ENCODE data around the gene GAS6.

Gene GAS6

DNA sequence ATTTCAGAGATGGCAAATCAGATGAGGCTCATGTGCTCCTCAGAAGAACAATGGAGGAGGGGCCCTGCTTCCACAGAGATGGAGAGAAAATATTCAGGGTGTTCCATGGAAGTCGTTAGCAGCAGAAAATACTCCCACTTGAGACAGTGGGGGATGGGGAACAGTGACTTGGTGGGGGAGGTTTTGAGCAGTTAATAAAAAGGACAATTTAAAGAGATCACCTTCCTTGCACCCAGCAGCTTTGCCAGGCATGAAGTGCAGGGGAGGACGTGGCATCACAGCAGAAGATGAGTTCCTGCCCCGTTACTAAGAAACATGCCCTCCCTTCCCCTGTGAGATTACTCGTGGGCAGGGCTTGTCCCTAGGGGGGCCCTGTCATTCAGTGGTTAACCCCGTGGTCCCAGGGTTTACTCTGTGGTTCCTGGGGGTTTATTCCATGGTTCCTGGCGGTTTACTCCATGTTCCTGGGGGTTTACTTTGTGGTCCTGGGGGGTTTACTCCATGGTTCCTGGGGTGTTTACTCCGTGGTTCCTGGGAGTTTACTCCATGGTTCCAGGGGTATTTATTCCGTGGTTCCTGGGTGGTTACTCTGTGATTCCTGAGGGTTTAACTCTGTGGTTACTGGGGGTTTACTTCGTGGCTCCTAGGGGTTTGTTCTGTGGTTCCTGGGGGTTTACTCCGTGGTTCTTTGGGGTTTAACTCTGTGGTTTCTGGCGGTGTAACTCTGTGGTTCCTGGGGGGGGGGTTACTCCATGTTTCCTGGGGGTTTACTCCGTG is 55.6 kb downstream of the GAS6 start:
- no peak overlapping the region for H3K4me3 ChIP-seq (ENCODE audit: low read depth, low read length)
- H3K36me3 ChIP-seq (ENCODE audit: control insufficient read depth, insufficient read depth, low read length) = no peaks in the 10 kb centered on the region
- H3K27me3 ChIP-seq (ENCODE audit: control insufficient read depth, insufficient read depth, low read length) = no peaks in the 10 kb centered on the region
- no peaks in the 10 kb centered on the region for H3K4me1 ChIP-seq (ENCODE audit: control insufficient read depth, insufficient read depth, low read length)
- H3K9me3 ChIP-seq (ENCODE audit: control insufficient read depth, insufficient read depth, low read length) = peaks cover 6% of the 10 kb centered on the region; the same call in 1 of the 2 replicates
- no peak overlapping the region for H3K27ac ChIP-seq (ENCODE audit: low read depth, low read length)
- no peak overlapping the region for H3K9ac ChIP-seq (ENCODE audit: low read depth, low read length)

DNA sequence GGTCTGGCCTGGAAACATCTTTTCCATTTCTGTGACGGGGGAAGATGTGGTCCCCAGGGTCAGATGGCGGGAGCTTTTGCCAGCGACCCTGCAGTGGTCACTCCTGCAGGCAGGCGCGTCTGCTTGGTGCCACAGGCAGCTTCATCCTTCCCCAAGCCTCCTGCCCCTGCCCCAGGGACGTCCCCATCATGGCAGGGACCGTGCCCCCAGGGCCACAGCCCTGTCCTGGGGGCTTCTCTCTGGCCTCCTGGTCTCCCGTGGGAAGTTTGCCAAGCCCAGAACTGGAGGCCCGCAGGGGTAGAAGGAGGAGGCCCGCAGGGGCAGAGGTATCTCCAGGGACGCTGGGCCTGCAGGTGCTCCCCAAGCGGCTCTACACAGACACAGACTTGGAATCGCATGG is 57.4 kb downstream of the GAS6 start:
- H3K9me3 ChIP-seq (ENCODE audit: control insufficient read depth, insufficient read depth, low read length) = peaks cover 6% of the 10 kb centered on the region; the same call in 1 of the 2 replicates
- no peaks in the 10 kb centered on the region for H3K36me3 ChIP-seq (ENCODE audit: control insufficient read depth, insufficient read depth, low read length)
- no peak overlapping the region for H3K9ac ChIP-seq (ENCODE audit: low read depth, low read length)
- no peaks in the 10 kb centered on the region for H3K27me3 ChIP-seq (ENCODE audit: control insufficient read depth, insufficient read depth, low read length)
- no peak overlapping the region for H3K27ac ChIP-seq (ENCODE audit: low read depth, low read length)
- peaks cover 4% of the 10 kb centered on the region; the same call in 1 of the 2 replicates for H3K4me1 ChIP-seq (ENCODE audit: control insufficient read depth, insufficient read depth, low read length)
- H3K4me3 ChIP-seq (ENCODE audit: low read depth, low read length) = no peak overlapping the region

DNA sequence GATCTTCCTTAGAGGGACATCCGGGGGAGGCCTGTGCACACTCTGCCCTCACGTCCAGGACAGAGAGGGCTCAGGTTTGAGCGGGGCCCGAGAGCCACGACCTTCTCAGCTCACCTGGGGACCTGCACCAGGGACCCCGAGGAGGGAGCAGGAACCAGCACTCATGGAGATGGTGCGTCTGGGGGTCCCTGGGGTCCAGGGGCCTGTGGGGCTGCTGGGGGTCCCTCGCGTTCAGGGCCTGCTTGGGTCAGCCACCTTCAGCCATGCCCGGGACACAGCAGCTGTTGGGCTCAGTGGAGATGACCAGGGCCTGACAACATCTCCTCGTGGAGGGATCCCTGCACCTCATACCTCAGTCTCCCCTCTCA is 57.8 kb downstream of the GAS6 start:
- H3K9ac ChIP-seq (ENCODE audit: low read depth, low read length) = no peak overlapping the region
- H3K27ac ChIP-seq (ENCODE audit: low read depth, low read length) = no peak overlapping the region
- H3K9me3 ChIP-seq (ENCODE audit: control insufficient read depth, insufficient read depth, low read length) = peaks cover 6% of the 10 kb centered on the region; the same call in 1 of the 2 replicates
- no peaks in the 10 kb centered on the region for H3K27me3 ChIP-seq (ENCODE audit: control insufficient read depth, insufficient read depth, low read length)
- H3K4me1 ChIP-seq (ENCODE audit: control insufficient read depth, insufficient read depth, low read length) = peaks cover 4% of the 10 kb centered on the region; the same call in 1 of the 2 replicates
- no peak overlapping the region for H3K4me3 ChIP-seq (ENCODE audit: low read depth, low read length)
- H3K36me3 ChIP-seq (ENCODE audit: control insufficient read depth, insufficient read depth, low read length) = no peaks in the 10 kb centered on the region

DNA sequence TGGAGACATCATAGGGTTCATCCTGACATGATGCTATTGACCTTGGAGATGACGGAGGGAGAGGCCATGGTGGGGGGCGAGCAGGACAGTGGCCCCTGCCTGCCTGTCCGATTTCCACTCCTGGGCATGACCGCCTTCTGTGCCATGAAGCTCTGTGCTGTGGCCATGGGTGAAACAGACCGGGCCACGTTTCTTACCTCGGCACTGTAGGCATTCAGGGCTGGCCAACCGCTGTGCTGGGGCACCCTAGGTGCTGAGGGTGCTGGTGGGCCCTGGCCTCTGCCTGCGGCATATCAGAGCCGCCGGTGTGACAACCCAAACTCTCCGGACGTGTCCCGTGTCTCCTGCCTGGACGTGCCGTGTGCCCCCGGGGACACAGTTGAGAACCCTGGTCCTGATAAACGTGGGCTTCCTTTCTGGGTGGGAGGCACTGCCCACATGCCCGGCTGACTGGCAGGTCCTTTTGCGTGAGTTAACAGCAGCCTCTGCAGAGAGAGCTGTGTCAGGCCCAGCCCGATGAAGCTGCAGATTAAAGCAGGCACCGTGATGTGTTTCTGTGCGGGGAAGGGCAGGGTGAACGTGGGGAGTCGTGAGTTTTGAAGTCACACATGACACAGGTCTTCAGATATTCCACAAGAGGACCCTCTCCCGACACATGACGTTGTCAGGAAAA is 58.3 kb downstream of the GAS6 start:
- H3K4me3 ChIP-seq (ENCODE audit: low read depth, low read length) = no peak overlapping the region
- peaks cover 4% of the 10 kb centered on the region; the same call in 1 of the 2 replicates for H3K4me1 ChIP-seq (ENCODE audit: control insufficient read depth, insufficient read depth, low read length)
- H3K27me3 ChIP-seq (ENCODE audit: control insufficient read depth, insufficient read depth, low read length) = no peaks in the 10 kb centered on the region
- no peak overlapping the region for H3K9ac ChIP-seq (ENCODE audit: low read depth, low read length)
- no peak overlapping the region for H3K27ac ChIP-seq (ENCODE audit: low read depth, low read length)
- no peaks in the 10 kb centered on the region for H3K36me3 ChIP-seq (ENCODE audit: control insufficient read depth, insufficient read depth, low read length)
- H3K9me3 ChIP-seq (ENCODE audit: control insufficient read depth, insufficient read depth, low read length) = peaks cover 6% of the 10 kb centered on the region; the same call in 1 of the 2 replicates

- H3K9ac ChIP-seq (ENCODE audit: low read depth, low read length) = no peak overlapping the region
- no peak overlapping the region for H3K4me3 ChIP-seq (ENCODE audit: low read depth, low read length)
- H3K27me3 ChIP-seq (ENCODE audit: control insufficient read depth, insufficient read depth, low read length) = no peaks in the 10 kb centered on the region
- peaks cover 4% of the 10 kb centered on the region; the same call in 1 of the 2 replicates for H3K4me1 ChIP-seq (ENCODE audit: control insufficient read depth, insufficient read depth, low read length)
- no peaks in the 10 kb centered on the region for H3K36me3 ChIP-seq (ENCODE audit: control insufficient read depth, insufficient read depth, low read length)
- H3K27ac ChIP-seq (ENCODE audit: low read depth, low read length) = no peak overlapping the region
- H3K9me3 ChIP-seq (ENCODE audit: control insufficient read depth, insufficient read depth, low read length) = peaks cover 6% of the 10 kb centered on the region; the same call in 1 of the 2 replicates
Observed at GRCh38 chr13:113804703-113805430, 59.0 kb downstream of the GAS6 start.

GRCh38 chr13:113804017-113804702 is 59.7 kb downstream of the GAS6 start:
- peaks cover 4% of the 10 kb centered on the region; the same call in 1 of the 2 replicates for H3K4me1 ChIP-seq (ENCODE audit: control insufficient read depth, insufficient read depth, low read length)
- no peak overlapping the region for H3K9ac ChIP-seq (ENCODE audit: low read depth, low read length)
- no peaks in the 10 kb centered on the region for H3K27me3 ChIP-seq (ENCODE audit: control insufficient read depth, insufficient read depth, low read length)
- H3K36me3 ChIP-seq (ENCODE audit: control insufficient read depth, insufficient read depth, low read length) = no peaks in the 10 kb centered on the region
- H3K27ac ChIP-seq (ENCODE audit: low read depth, low read length) = no peak overlapping the region
- no peak overlapping the region for H3K4me3 ChIP-seq (ENCODE audit: low read depth, low read length)
- peaks cover 6% of the 10 kb centered on the region; the same call in 1 of the 2 replicates for H3K9me3 ChIP-seq (ENCODE audit: control insufficient read depth, insufficient read depth, low read length)

DNA sequence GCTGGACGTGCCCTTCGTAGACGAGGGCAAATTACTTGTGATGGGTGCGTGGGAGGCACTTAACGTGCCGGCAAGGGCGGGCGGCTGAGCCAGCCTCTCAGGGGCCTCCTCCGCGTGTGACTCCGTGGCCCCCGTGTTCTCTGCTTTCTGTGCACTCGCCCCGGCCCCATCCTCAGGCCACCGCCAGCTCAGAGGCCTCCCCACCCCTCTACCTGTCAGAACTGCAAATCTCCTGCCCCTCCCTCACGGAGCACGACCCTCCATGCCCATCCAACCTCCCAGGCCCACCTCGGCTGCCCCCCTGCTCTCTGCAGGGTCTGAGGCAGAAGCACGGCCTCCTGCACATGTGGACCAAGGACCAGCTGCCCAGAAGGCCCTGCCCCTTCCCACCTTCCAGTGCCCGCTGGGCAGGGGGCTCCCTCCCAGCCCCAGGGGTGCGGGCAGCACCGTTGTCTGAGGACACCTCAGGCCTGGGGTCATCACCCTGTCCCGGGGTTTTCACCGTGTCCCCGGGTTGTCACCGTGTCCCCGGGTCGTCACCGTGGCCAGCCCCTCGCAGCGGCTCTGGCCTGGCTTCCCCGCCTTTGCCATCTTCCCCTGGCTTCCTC is 60.4 kb downstream of the GAS6 start:
- H3K4me1 ChIP-seq (ENCODE audit: control insufficient read depth, insufficient read depth, low read length) = peaks cover 4% of the 10 kb centered on the region; the same call in 1 of the 2 replicates
- no peaks in the 10 kb centered on the region for H3K27me3 ChIP-seq (ENCODE audit: control insufficient read depth, insufficient read depth, low read length)
- H3K27ac ChIP-seq (ENCODE audit: low read depth, low read length) = no peak overlapping the region
- peaks cover 6% of the 10 kb centered on the region; the same call in 1 of the 2 replicates for H3K9me3 ChIP-seq (ENCODE audit: control insufficient read depth, insufficient read depth, low read length)
- H3K4me3 ChIP-seq (ENCODE audit: low read depth, low read length) = no peak overlapping the region
- no peak overlapping the region for H3K9ac ChIP-seq (ENCODE audit: low read depth, low read length)
- H3K36me3 ChIP-seq (ENCODE audit: control insufficient read depth, insufficient read depth, low read length) = no peaks in the 10 kb centered on the region

DNA sequence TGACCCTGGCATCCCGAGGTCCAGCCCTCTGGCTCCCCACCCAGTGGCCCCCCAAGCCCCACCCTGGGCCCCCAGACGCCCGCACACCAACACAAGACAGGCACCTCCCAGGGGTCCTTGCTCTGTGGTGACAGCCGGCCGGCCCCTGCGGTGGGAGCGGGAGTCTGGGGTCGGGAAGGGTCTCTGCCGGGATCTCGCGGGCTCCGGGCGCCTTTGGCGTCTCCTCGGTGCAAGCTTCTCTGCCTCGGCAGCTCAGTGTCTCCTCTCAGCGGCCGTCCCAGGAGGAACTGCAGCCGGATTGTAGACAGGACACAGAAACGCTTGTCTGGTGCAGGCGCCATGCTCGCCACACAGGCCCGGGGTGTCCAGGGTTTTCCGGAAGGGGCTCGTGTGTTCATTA is 61.1 kb downstream of the GAS6 start:
- H3K9ac ChIP-seq (ENCODE audit: low read depth, low read length) = no peak overlapping the region
- H3K27ac ChIP-seq (ENCODE audit: low read depth, low read length) = no peak overlapping the region
- no peaks in the 10 kb centered on the region for H3K27me3 ChIP-seq (ENCODE audit: control insufficient read depth, insufficient read depth, low read length)
- no peaks in the 10 kb centered on the region for H3K9me3 ChIP-seq (ENCODE audit: control insufficient read depth, insufficient read depth, low read length)
- H3K4me1 ChIP-seq (ENCODE audit: control insufficient read depth, insufficient read depth, low read length) = peaks cover 4% of the 10 kb centered on the region; the same call in 1 of the 2 replicates
- H3K36me3 ChIP-seq (ENCODE audit: control insufficient read depth, insufficient read depth, low read length) = no peaks in the 10 kb centered on the region
- H3K4me3 ChIP-seq (ENCODE audit: low read depth, low read length) = no peak overlapping the region

- Histone ChIP-seq H3K4me3 (ENCODE audit: low read depth, low read length) (no peak overlapping the region), H3K27ac (ENCODE audit: low read depth, low read length) (no peak overlapping the region), H3K4me1 (ENCODE audit: control insufficient read depth, insufficient read depth, low read length) (peaks cover 4% of the 10 kb centered on the region; the same call in 1 of the 2 replicates), H3K27me3 (ENCODE audit: control insufficient read depth, insufficient read depth, low read length) (no peaks in the 10 kb centered on the region), H3K36me3 (ENCODE audit: control insufficient read depth, insufficient read depth, low read length) (no peaks in the 10 kb centered on the region), H3K9me3 (ENCODE audit: control insufficient read depth, insufficient read depth, low read length) (no peaks in the 10 kb centered on the region), H3K9ac (ENCODE audit: low read depth, low read length) (no peak overlapping the region)
Observed at GRCh38 chr13:113802090-113802531, 61.8 kb downstream of the GAS6 start.

DNA sequence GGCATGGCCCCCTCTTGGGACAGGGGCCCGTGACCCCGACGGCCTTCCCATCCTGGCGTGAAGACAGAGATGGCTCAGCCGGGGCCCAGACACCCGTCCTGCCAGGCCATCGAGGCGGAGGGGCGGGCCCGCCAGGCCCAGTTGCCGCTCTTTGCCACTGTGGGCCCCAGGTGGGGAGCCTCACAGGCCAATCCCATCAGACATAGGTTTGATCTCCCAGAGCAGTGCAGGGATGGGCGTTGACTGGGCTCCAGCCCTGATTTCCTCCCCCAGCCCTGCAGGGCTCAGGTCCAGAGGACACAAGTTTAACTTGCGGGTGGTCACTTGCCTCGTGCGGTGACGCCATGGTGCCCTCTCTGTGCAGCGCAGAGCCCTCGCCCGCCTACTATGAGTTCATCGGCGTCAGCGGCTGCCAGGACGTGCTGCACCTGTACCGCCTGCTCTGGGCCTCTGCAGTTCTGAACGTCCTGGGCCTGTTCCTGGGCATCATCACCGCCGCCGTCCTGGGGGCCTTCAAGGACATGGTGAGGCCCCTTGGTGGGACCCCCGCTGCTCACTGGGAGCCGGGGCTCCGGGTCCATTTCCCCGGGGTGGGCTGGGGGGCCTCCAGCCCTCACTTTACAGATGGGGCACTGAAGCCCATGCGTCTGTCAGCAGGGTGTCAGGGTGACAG is 62.5 kb downstream of the GAS6 start:
- Histone ChIP-seq H3K9ac (ENCODE audit: low read depth, low read length) (no peak overlapping the region), H3K36me3 (ENCODE audit: control insufficient read depth, insufficient read depth, low read length) (no peaks in the 10 kb centered on the region), H3K27me3 (ENCODE audit: control insufficient read depth, insufficient read depth, low read length) (no peaks in the 10 kb centered on the region), H3K27ac (ENCODE audit: low read depth, low read length) (no peak overlapping the region), H3K9me3 (ENCODE audit: control insufficient read depth, insufficient read depth, low read length) (no peaks in the 10 kb centered on the region), H3K4me1 (ENCODE audit: control insufficient read depth, insufficient read depth, low read length) (peaks cover 4% of the 10 kb centered on the region; the same call in 1 of the 2 replicates), H3K4me3 (ENCODE audit: low read depth, low read length) (no peak overlapping the region)

Measured in HUES48 (cell line).